ENCODE results near the gene DNAJC1. TPM values are rescaled to one million over a fixed set of nuclear protein-coding genes. Genes with fewer than 3 reads are reported as not detected.

The DNAJC1 gene
- total and polyA plus RNA-seq, 2 of the 4 experiments (the other 2 are of a cell fraction): 12.7 to 13.3 TPM

DNA sequence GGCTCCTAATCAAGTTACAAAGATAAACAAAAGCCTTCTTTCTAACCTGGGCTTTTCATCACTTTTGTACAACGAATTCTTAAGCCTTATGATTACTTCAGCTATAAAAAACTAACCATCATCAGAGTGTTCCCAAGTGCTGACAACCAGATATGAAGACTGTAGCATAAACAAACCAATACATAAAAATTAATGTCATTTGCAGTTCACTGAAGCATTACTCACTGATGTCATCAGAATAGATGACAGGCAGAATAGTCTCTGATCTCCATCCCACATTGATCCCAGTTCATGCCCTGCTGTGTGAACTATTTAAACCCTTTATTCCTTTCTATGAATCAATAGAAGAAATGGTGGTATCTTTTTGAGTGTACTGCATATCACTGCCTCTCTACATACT lies 84.4 kb downstream of the DNAJC1 start:
- DNase-seq (no peak), ATAC-seq (ENCODE audit: low read depth) (no peak)
- no peaks in the 10 kb centered on the region for H3K9me1 ChIP-seq (ENCODE audit: insufficient read depth, low read length)
- H2AK5ac ChIP-seq (ENCODE audit: low read depth, low read length): no peak overlapping the region
- H3K79me1 ChIP-seq (ENCODE audit: low read depth in 1 of 2, low read length in 2 of 2): no peaks in the 10 kb centered on the region
- BruUV-seq (replicated peaks): no TSS peak
- H3K56ac ChIP-seq (ENCODE audit: extremely low read depth, insufficient read depth, low read length): no peak overlapping the region
- H2AFZ ChIP-seq (replicated peaks; ENCODE audit: low read length, poor library complexity): no peak overlapping the region
- no peak overlapping the region for H2BK120ac ChIP-seq (ENCODE audit: low read depth, low read length)
- in situ Hi-C loops (cut with MboI; ENCODE audit: low sequenced_read_pairs): no loop called here
- H4K5ac ChIP-seq (ENCODE audit: low read depth, low read length): no peak overlapping the region
- no peak overlapping the region for H3K4me2 ChIP-seq (ENCODE audit: low read depth, low read length)
- WGBS, 2 experiments (ENCODE audit: extremely low coverage in 2 of 2, insufficient read length in 1 of 2): no CpG with 5 or more reads among the region's 1 CpG
- intact Hi-C loops (cut with micrococcal nuclease): no loop called here
- TF ChIP-seq MAFK (IDR thresholded peaks at IDR 0.05; ENCODE audit: low read depth, low read length): no peak
- no peak for TF ChIP-seq MAZ (IDR thresholded peaks at IDR 0.05; ENCODE audit: borderline replicate concordance, low read depth, low read length)
- H4K20me1 ChIP-seq (ENCODE audit: insufficient read depth, low read length): no peaks in the 10 kb centered on the region
- no peak overlapping the region for H3K9ac ChIP-seq (ENCODE audit: low read depth, low read length)
- dilution Hi-C loops (cut with HindIII; ENCODE audit: low sequenced_read_pairs, unreplicated experiment): no loop called here
- H3K14ac ChIP-seq (replicated peaks; ENCODE audit: low read depth, low read length): no peak overlapping the region
- no peaks in the 10 kb centered on the region for H3K9me3 ChIP-seq (ENCODE audit: control insufficient read depth, insufficient read depth, low read length)
- no peak overlapping the region for H2BK15ac ChIP-seq (ENCODE audit: low read depth, low read length)
- CTCF ChIA-PET: no interaction called here
- H3K23ac ChIP-seq (ENCODE audit: low read depth, low read length): no peak overlapping the region
- no peaks in the 10 kb centered on the region for H3K4me1 ChIP-seq (ENCODE audit: control insufficient read depth, insufficient read depth, low read length)
- no peak overlapping the region for H3K27ac ChIP-seq (ENCODE audit: insufficient read depth, low read length)
- no peak overlapping the region for H3K4me3 ChIP-seq (ENCODE audit: insufficient read depth, low read depth, low read length)
- no peaks in the 10 kb centered on the region for H3K27me3 ChIP-seq (ENCODE audit: control insufficient read depth, insufficient read depth, low read length)
- POLR2A ChIA-PET (ENCODE audit: unreplicated experiment): no interaction called here
- H4K8ac ChIP-seq (ENCODE audit: low read depth in 2 of 2, low read length in 2 of 2): no peak overlapping the region
- H3K4ac ChIP-seq (ENCODE audit: low read depth, low read length): no peak overlapping the region
- no peak overlapping the region for H4K91ac ChIP-seq (ENCODE audit: insufficient read depth, low read depth, low read length)
- H3K18ac ChIP-seq (ENCODE audit: low read depth, low read length): no peak overlapping the region
- H2BK20ac ChIP-seq (ENCODE audit: low read depth, low read length): no peak overlapping the region
- H2BK5ac ChIP-seq (ENCODE audit: low read depth, low read length, poor library complexity, severe bottlenecking): no peak overlapping the region
- no peak overlapping the region for H2AK9ac ChIP-seq (replicated peaks; ENCODE audit: low read depth, low read length, poor library complexity)
- H3K36me3 ChIP-seq (ENCODE audit: control insufficient read depth, insufficient read depth, low read length): no peaks in the 10 kb centered on the region

Data from IMR-90 (cell line).